ENCODE measurements around the gene TNIK.

- TF ChIP-seq CTCF (IDR thresholded peaks at IDR 0.05), result no peak
- TF ChIP-seq ZFX (IDR thresholded peaks at IDR 0.05; ENCODE audit: borderline replicate concordance), result no peak
Measured at GRCh38 chr3:171066206-171066605, 394.0 kb downstream of the TNIK start.
